HuH-7 (cell line): ENCODE results near the gene RTN4.
"Not testable (repeated sequence)": the region's sequence is repeated elsewhere in the genome, so short reads cannot be mapped to it uniquely, and the experiment has no call there.

Source experiments
- DNase-seq: peaks from one replicate; pipeline ENCODE4 v3.0.0; 2011; ENCODE audit warnings: low spot score

The RTN4 gene

GRCh38 chr2:55073000-55073983 is 23.0 kb upstream of the RTN4 start:
- DNase-seq, result no peak

GRCh38 chr2:55063713-55064323 is 13.6 kb upstream of the RTN4 start:
- DNase-seq, result no peak

GRCh38 chr2:55063226-55063625 is 13.0 kb upstream of the RTN4 start:
- DNase-seq, result no peak

GRCh38 chr2:55062754-55063153 is 12.5 kb upstream of the RTN4 start:
- DNase-seq, result no peak

- DNase-seq, result no peak
Observed at GRCh38 chr2:55061523-55062344, 11.5 kb upstream of the RTN4 start.

GRCh38 chr2:55059793-55060192 is 9.5 kb upstream of the RTN4 start:
- DNase-seq, result no peak

GRCh38 chr2:55057474-55057873 is 7.2 kb upstream of the RTN4 start:
- no peak for DNase-seq

- DNase-seq, result no peak
Observed at GRCh38 chr2:55056024-55056521, 5.8 kb upstream of the RTN4 start.

- DNase-seq, result no peak
Observed at GRCh38 chr2:55054106-55054875, 4.0 kb upstream of the RTN4 start.

- DNase-seq, result not testable (repeated sequence)
Observed at GRCh38 chr2:55053225-55053624, 3.0 kb upstream of the RTN4 start.

GRCh38 chr2:55052129-55053061 is 2.1 kb upstream of the RTN4 start:
- no peak for DNase-seq

GRCh38 chr2:55051026-55051866 is 995 bp upstream of the RTN4 start:
- peak; percentile 38 for DNase-seq

GRCh38 chr2:55049821-55050099 is 491 bp downstream of the RTN4 start:
- no peak for DNase-seq

GRCh38 chr2:55049043-55049820 is 1.0 kb downstream of the RTN4 start:
- peak; percentile 76 for DNase-seq

GRCh38 chr2:55048508-55049042 is 1.7 kb downstream of the RTN4 start:
- DNase-seq, result peak; percentile 23

GRCh38 chr2:55047677-55048299 is 2.5 kb downstream of the RTN4 start:
- DNase-seq, result no peak

- peak; percentile 15 for DNase-seq
Observed at GRCh38 chr2:55045780-55046179, 4.5 kb downstream of the RTN4 start.

GRCh38 chr2:55043841-55044240 is 6.4 kb downstream of the RTN4 start:
- DNase-seq, result no peak
